ENCODE measurements around the gene MAP3K8.

GRCh38 chr10:30503700-30504266 lies 69.8 kb downstream of the MAP3K8 start:
- TF ChIP-seq GATA2 (IDR thresholded peaks at IDR 0.05; ENCODE audit: low read depth, low read length) (no peak), GATA3 (IDR thresholded peaks at IDR 0.05; ENCODE audit: low read depth, low read length) (no peak)

All from SH-SY5Y (cell line).